Stimulated activated naive CD8-positive, alpha-beta T cell treated with anti-CD3 and anti-CD28 coated beads, Interleukin-15, Interleukin-2, amounts not matched to agents 100 U/mL and 50 U/mL, for 24 hours (primary cell): Measurements from ENCODE around the gene CCSAP.
"Not testable (repeated sequence)": the region's sequence is repeated elsewhere in the genome, so short reads cannot be mapped to it uniquely, and the experiment has no call there.

ENCODE experiments used
- ATAC-seq: fragments of 150-1000 bp; cut with Tn5 transposase; one replicate; pipeline ENCODE4 v1.10.0; 2021
- DNase-seq: peaks from one replicate; pipeline ENCODE4 v3.0.0; 2021

CCSAP gene

DNA sequence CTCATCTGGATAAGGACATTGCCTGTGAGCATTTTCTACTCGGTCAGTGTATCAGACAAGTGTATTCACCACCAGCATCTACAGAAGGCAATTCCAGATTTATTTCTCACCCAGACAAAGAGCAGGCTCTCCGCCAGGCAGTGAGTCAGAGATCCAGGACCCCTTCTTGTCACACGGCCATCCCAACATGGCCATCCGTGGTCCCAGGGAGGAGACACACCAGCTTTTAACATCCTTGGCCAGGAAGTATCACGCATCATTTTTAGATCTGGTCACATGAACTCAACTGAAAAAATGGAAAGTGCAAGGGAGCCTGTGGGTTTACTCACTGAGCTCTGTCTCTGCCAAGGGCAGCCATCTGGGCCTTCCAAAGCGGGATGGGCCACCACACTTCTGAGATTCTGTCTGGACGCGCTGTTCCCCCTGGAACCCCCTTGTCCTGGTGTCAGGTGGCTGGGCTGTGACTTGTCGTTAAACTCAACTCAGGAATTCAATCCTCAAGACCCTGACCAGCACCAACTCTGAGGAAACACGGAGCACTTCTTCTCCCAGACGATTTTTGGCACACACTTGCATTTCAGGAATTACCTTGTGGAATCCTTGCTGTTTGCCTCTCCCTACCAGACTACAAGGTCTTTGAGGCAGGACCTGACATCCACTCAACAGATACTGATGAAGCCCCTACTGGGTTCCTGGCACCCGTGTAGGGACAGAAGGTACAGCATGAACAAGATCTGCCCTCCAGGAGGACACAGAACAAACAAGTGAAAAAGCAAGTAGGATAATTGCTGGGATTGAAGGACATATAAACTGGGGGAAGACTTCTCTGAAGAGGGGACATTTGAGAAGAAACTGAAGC is 21.6 kb upstream of the CCSAP start:
- ATAC-seq, result no peak
- no peak for DNase-seq

DNA sequence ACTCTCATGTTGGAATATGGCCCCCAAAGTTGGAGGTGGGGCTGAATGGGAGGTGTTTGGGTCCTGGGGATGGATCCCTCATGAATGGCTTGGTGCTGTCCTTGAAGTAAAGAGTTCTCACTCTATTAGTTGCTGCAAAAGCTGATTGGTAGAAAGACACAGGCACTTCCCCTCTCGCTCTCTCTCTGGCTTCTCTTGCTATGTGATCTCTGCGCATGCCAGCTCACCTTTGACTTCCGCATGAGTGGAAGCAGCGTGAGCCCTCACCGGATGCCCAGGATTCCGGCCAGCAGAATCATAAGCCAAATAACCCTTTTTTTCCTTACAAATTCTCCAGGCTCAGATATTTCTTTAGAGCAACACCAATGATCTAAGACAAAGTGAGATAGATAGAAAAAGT is 20.9 kb upstream of the CCSAP start:
- no peak for DNase-seq

GRCh38 chr1:229360420-229360819 is 17.6 kb upstream of the CCSAP start:
- DNase-seq (no peak), ATAC-seq (no peak)

More for the DNA sequence above, 20.9 kb upstream of the CCSAP start:
- no peak for ATAC-seq

GRCh38 chr1:229355661-229356060 is 12.8 kb upstream of the CCSAP start:
- no peak for DNase-seq
- ATAC-seq, result no peak

- ATAC-seq (no peak), DNase-seq (no peak)
These were observed 11.4 kb upstream of the CCSAP start for GRCh38 chr1:229354226-229354625.

DNA sequence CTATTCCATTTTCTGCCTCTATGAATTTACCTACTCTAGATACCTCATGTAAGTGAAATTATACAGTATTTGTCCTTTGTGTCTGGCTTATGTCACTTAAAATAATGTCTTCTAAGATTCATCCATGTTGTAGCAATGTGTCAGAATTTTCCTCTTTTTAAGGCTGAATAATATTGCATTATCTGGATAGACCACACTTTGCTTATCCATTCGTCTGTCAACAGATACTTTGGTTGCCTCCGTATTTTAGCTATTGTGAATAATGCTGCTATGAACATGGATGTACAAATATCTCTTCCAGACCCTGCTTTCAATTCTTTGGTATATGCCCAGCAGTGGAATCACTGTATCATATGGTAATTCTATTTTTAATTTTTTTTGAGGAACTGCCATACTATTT is 10.1 kb upstream of the CCSAP start:
- DNase-seq (no peak), ATAC-seq (no peak)

DNA sequence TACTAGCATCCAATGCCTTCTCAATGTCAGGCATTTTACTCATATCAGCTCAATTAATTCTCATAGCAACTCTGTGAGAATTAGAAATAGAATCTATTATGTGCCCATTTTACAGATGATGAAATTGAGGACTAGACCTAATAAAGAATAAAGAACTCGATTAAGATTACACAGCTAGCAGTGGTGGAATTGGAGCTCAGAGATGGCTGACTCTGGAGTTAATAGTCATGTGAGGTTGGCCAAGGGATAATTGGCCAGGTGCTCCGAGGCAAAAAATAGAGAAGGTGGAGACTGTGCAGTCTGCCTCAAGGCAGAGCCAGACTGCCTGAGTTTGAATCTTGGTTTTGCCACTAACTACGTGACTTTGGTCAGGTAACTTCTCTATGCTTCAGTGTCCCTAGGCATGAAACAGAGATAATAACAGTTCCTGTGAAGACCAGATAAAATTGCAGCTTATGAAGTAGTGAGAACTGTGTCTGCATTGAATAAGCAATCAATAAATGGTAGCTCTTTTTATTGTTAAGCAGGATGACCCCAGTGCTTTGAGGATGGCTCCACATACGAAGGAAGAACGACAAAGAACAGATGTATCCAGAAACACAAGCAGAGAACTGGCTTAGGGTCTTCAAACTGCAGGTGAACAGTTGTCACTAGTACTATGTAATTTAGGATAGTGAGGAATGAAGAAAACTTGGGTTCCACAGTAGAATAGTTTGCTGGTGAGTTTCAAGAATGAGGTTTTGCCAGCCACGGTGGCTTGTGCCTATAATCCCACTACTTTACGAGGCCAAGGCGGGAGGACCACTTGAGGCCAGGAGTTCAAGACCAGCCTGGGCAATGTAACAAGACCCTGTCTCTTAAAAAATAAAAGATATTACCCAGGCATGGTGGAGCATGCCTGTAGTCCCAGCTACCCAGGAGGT is 6.9 kb upstream of the CCSAP start:
- ATAC-seq (no peak), DNase-seq (no peak)

- DNase-seq (no peak), ATAC-seq (no peak)
These were observed 4.7 kb upstream of the CCSAP start for GRCh38 chr1:229347528-229347927.

GRCh38 chr1:229344937-229345684 is 2.3 kb upstream of the CCSAP start:
- ATAC-seq, result no peak

DNA sequence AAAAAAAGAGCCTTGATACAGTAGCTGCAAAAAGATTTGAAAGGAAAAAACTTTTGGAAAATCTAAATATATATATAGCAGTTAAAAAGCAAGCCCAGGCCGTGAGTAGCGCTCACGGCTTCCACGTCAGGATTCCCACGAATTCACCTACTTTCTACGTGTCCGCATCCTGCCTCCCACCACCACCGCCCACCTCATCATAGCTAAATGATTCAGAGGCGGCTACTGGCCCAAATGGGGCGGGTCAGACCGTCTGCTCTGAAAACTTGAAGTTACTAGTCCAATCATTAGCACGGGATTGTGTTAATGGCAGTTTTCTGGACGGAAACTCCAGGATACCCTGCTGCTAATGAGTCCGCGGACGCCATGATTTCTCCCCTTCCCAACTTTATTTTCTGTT is 1.3 kb upstream of the CCSAP start:
- ATAC-seq (no peak), DNase-seq (peak; percentile 24)

More at GRCh38 chr1:229344937-229345684, 2.3 kb upstream of the CCSAP start:
- DNase-seq, result no peak

DNA sequence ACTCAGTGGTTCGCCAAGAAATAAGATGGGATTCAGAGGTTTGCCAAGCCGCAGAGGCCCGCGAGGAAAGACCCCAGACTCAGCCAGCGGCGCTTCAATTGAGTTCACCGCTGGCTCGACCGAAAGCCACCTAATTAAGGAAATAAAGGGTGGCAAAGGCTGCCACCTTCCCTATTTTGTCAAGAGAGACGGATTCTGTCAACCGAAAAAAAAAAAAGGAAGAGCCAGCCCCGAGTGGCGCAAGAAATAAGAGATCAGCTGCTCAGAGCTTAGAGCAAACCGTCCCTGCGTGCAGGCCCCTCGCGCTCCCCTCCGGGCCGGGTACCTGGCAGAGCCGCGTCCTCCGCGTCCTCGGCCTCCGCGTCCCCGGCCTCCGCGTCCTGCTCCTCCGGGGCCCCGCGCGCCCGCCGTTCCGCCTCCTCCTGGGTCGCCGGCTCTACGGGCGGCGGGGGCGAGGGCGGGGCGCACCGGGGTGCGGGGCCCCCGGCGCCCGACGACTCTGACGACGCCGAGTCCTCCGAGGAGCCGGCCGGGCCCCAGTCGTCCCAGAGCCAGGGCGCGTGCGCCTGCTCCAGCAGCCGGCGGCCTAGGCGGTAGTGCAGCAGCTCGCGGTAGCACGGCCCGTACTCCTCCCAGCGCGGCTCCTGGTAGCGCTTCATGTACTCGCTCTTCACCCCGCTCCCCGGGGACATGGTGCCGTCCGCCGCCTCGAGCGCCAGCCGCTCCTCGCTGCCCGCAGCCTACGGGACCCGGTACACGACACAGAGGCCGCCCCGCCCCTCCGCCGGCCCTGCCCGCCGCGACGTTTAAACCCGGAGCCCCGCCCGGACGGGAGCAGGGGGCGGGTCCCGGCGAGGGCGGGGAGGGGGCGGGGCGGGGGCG is 832 bp downstream of the CCSAP start:
- peak; percentile 84 for DNase-seq
- peak; percentile 78 for ATAC-seq

GRCh38 chr1:229340496-229340895 is 2.4 kb downstream of the CCSAP start:
- DNase-seq (no peak), ATAC-seq (no peak)

GRCh38 chr1:229339520-229339919 is 3.3 kb downstream of the CCSAP start:
- peak; percentile 30 for ATAC-seq
- DNase-seq, result peak; percentile 33

DNA sequence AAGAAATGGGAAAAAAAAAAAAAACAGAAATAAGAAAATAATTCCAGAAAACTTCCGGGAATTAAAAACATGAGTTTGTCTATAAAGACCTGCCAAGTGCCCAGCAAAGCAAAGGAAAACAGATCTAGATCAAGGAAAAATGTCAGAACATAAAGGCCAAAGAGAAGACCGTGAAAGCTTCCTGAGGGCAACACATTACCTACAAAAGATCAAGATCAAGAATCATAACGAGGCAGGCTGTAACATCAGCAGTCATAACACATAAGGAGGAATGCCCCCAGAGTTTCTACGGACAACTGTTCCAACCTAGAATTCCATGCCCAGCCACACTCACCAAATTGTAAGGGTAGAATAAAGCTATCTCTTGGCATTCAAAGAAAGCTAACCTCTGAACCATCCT is 3.8 kb downstream of the CCSAP start:
- no peak for ATAC-seq
- no peak for DNase-seq

GRCh38 chr1:229336345-229336744 is 6.5 kb downstream of the CCSAP start:
- DNase-seq, result no peak
- no peak for ATAC-seq

GRCh38 chr1:229334716-229335115 is 8.1 kb downstream of the CCSAP start:
- DNase-seq, result no peak
- ATAC-seq, result no peak

DNA sequence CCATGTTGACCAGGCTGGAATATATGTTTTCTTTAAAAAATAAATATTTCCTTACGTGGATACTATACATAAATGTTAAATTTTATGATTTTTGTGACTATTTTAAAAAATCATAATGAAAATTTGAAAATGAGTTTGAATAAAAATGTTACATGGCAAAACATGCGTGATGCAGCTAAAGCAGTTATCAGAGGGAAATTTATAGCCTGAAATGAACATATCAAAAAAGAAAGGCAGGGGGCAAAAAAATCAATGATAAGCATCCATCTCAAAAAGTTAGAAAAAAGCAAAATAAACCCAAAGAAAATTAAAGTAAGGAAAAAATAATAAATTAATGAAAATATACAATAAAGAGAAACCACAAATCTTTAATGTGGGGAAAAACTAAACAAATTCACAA is 8.6 kb downstream of the CCSAP start:
- DNase-seq, result no peak
- no peak for ATAC-seq

- no peak for DNase-seq
- ATAC-seq, result no peak
These were observed 14.1 kb downstream of the CCSAP start for GRCh38 chr1:229328598-229329362.

- peak; percentile 36 for DNase-seq
- ATAC-seq, result not testable (repeated sequence)
These were observed 15.1 kb downstream of the CCSAP start for GRCh38 chr1:229327765-229328164.

DNA sequence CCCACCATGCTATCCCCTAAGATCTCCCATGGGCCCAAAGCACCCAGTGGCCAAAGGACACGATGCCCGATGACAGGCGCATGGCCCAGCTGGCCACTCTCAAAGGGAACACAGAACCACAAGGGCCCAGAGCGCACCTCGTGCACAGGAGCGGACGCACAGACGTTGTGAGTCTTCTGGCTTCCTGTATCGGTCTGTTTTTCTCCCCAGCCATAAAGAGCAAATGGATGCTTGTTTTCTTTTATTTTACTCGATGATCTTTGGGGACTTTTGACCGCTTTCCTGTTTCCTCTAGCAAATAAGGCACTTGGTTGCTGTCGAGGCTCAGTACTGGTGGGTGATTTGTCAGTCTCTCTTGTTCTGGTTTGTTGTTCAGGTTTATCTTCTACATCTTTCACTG is 16.2 kb downstream of the CCSAP start:
- no peak for ATAC-seq
- DNase-seq, result no peak
